Fibroblast of lung (primary cell): ENCODE results near the gene CCL11. TPM values are rescaled to one million over a fixed set of nuclear protein-coding genes. Genes with fewer than 3 reads are reported as not detected.
A peak's percentile ranks its signal among the peaks of the same experiment; 100 is the strongest.

Source experiments
- DNase-seq, 2 donors: peaks; one replicate each; pipeline versions ENCODE4 v3.0.0 to v3.0.0-alpha.2; 2010; ENCODE audit warnings: low read depth in 2 of 2
- H2AFZ ChIP-seq: 2 replicates; pipeline ENCODE4 v1.5.1; 2012; ENCODE audit warnings: low read length, control low read depth, inconsistent platforms
- H3K27ac ChIP-seq: 2 replicates; pipeline ENCODE4 v1.5.1; 2011; ENCODE audit warnings: low read length, control low read depth; ENCODE audit not compliant: insufficient read depth
- H3K27me3 ChIP-seq: 2 replicates; pipeline ENCODE4 v1.5.1; 2011; ENCODE audit warnings: mild to moderate bottlenecking, low read length; ENCODE audit not compliant: control insufficient read depth, insufficient read depth
- H3K36me3 ChIP-seq: 2 replicates; pipeline ENCODE4 v1.5.1; 2011; ENCODE audit warnings: low read length; ENCODE audit not compliant: control insufficient read depth, insufficient read depth
- H3K4me1 ChIP-seq: 2 replicates; pipeline ENCODE4 v1.5.1; 2011; ENCODE audit warnings: low read length; ENCODE audit not compliant: control insufficient read depth, insufficient read depth; ENCODE audit errors: extremely low read depth
- H3K4me2 ChIP-seq: 2 replicates; pipeline ENCODE4 v1.5.1; 2011; ENCODE audit warnings: low read length, control low read depth; ENCODE audit not compliant: insufficient read depth; ENCODE audit errors: extremely low read depth
- H3K4me3 ChIP-seq, 4 experiments: fragments of 200-600 bp in 1 of 4; sonication (generic) in 1 of 4; replicated peaks in 1 of 4; 2 replicates each; pipeline ENCODE4 v1.5.1; 2011 to 2016; ENCODE audit warnings: low read length in 4 of 4, low read depth in 3 of 4, mild to moderate bottlenecking in 3 of 4, control low read depth in 2 of 4, inconsistent platforms in 1 of 4, mixed read lengths in 1 of 4; ENCODE audit not compliant: insufficient read depth in 1 of 4; ENCODE audit errors: control extremely low read depth in 1 of 4
- H3K79me2 ChIP-seq: 2 replicates; pipeline ENCODE4 v1.5.1; 2012; ENCODE audit warnings: mild to moderate bottlenecking, low read length, inconsistent platforms; ENCODE audit not compliant: control insufficient read depth, insufficient read depth
- H3K9ac ChIP-seq: 2 replicates; pipeline ENCODE4 v1.5.1; 2011; ENCODE audit warnings: mild to moderate bottlenecking, low read length, control low read depth; ENCODE audit not compliant: insufficient read depth
- H3K9me3 ChIP-seq: 2 replicates; pipeline ENCODE4 v1.5.1; 2012; ENCODE audit warnings: low read depth, low read length; ENCODE audit not compliant: control insufficient read depth, insufficient read depth
- H4K20me1 ChIP-seq: 2 replicates; pipeline ENCODE4 v1.5.1; 2011; ENCODE audit warnings: low read length; ENCODE audit not compliant: control insufficient read depth, insufficient read depth; ENCODE audit errors: extremely low read depth
- CTCF ChIP-seq, 2 donors: IDR thresholded peaks in 1 of 2; conservative IDR thresholded peaks in 1 of 2; 1 replicate in 1 of 2; 2 replicates in 1 of 2; pipeline ENCODE4 v1.5.1; 2011 to 2012; ENCODE audit warnings: low read length in 2 of 2, control low read depth in 1 of 2, inconsistent platforms in 1 of 2, low read depth in 1 of 2, mild to moderate bottlenecking in 1 of 2
- EZH2 ChIP-seq: IDR thresholded peaks from 2 replicates; pipeline ENCODE4 v1.5.1; 2012; ENCODE audit warnings: low read length, control low read depth, mild to moderate bottlenecking; ENCODE audit errors: missing control alignments
- polyA plus RNA-seq, 2 donors: library from polyadenylated mRNA; depleted of rRNA in 1 of 2; stranded (reverse) in 1 of 2; unstranded in 1 of 2; fragments of >200 nt; gene quantifications; 2 replicates each; pipeline ENCODE4 v1.2.1, GENCODE V29; 2011 to 2012; ENCODE audit warnings: missing spikeins in 1 of 2
- total RNA-seq: library from RNA; depleted of rRNA; stranded (reverse); fragments of >200 nt; gene quantifications from 2 replicates; pipeline ENCODE4 v1.2.1, GENCODE V29; 2014

The CCL11 gene
- total and polyA plus RNA-seq, 2 donors (not counting 1 experiment from before 2014, with no cell fraction given) = 0.91 TPM; not detected in 1

- peak in 1 of 2 donors; percentile 11 for DNase-seq
- Histone ChIP-seq H3K27ac (peak overlapping the region; percentile 36), H3K36me3 (no peaks in the 10 kb centered on the region), H3K79me2 (no peaks in the 10 kb centered on the region), H3K27me3 (no peaks in the 10 kb centered on the region), H3K9ac (no peak overlapping the region), H3K4me3 (no peak overlapping the region), H2AFZ (no peak overlapping the region), H3K4me1 (peaks cover 12% of the 10 kb centered on the region), H4K20me1 (no peaks in the 10 kb centered on the region), H3K4me2 (no peak overlapping the region), H3K9me3 (no peaks in the 10 kb centered on the region)
- TF ChIP-seq CTCF (conservative IDR thresholded peaks at IDR 0.05 in 1 of 2, IDR thresholded peaks at IDR 0.05 in 1 of 2; ENCODE audit: low read depth in 1 of 2, low read length in 2 of 2) = no peak
These were observed 21.6 kb downstream of the CCL11 start for GRCh38 chr17:34307110-34307509.

GRCh38 chr17:34308371-34308770 lies 22.8 kb downstream of the CCL11 start:
- no peak overlapping the region for H3K4me2 ChIP-seq
- H3K36me3 ChIP-seq = no peaks in the 10 kb centered on the region
- H2AFZ ChIP-seq = no peak overlapping the region
- no peaks in the 10 kb centered on the region for H3K27me3 ChIP-seq
- no peak overlapping the region for H3K27ac ChIP-seq
- no peak for TF ChIP-seq CTCF (conservative IDR thresholded peaks at IDR 0.05 in 1 of 2, IDR thresholded peaks at IDR 0.05 in 1 of 2; ENCODE audit: low read depth in 1 of 2, low read length in 2 of 2)
- no peak for TF ChIP-seq EZH2
- no peaks in the 10 kb centered on the region for H3K9me3 ChIP-seq
- no peak overlapping the region for H3K4me3 ChIP-seq
- H3K79me2 ChIP-seq = no peaks in the 10 kb centered on the region
- H3K4me1 ChIP-seq = peaks cover 18% of the 10 kb centered on the region
- no peak for DNase-seq
- no peak overlapping the region for H3K9ac ChIP-seq
- H4K20me1 ChIP-seq = no peaks in the 10 kb centered on the region

- Histone ChIP-seq H3K4me1 (peaks cover 15% of the 10 kb centered on the region), H3K79me2 (no peaks in the 10 kb centered on the region), H2AFZ (no peak overlapping the region), H3K4me2 (no peak overlapping the region), H3K4me3 (no peak overlapping the region), H3K36me3 (no peaks in the 10 kb centered on the region), H3K9ac (no peak overlapping the region), H3K9me3 (no peaks in the 10 kb centered on the region), H3K27ac (no peak overlapping the region), H4K20me1 (no peaks in the 10 kb centered on the region), H3K27me3 (no peaks in the 10 kb centered on the region)
- TF ChIP-seq CTCF (conservative IDR thresholded peaks at IDR 0.05 in 1 of 2, IDR thresholded peaks at IDR 0.05 in 1 of 2; ENCODE audit: low read depth in 1 of 2, low read length in 2 of 2) = no peak
- TF ChIP-seq EZH2 = no peak
- DNase-seq = no peak
These were observed 25.7 kb downstream of the CCL11 start for GRCh38 chr17:34311291-34311690.
